ENCODE results near the gene TUBA4A. TPM values are rescaled to one million over a fixed set of nuclear protein-coding genes. Genes with fewer than 3 reads are reported as not detected.

The TUBA4A gene
- total and polyA plus RNA-seq, 2 of the 4 experiments (the other 2 are of a cell fraction), result 21.9 to 35.6 TPM

Small RNA genes lying within 50 kb of the gene (microRNA-seq; reads per million reads assigned to microRNA genes)
- 0 to 2.1 reads per million in 2 experiments for gene MIR153-1 (ENCODE audit: insufficient read depth in 1 of 2, insufficient read length in 1 of 2, unreplicated experiment in 1 of 2)

Small RNA genes lying within 50 kb of the gene (small RNA-seq; reads per million reads assigned to genes)
- 0 to 4.3 (median 0) reads per million in 5 experiments for gene MIR153-1

Other genes starting within 250 kb of the TUBA4A start
- not detected in 2 replicates for gene CFAP65, start 212.4 kb downstream of the TUBA4A start, total RNA-seq (2012; rRNA removed)
- gene CFAP65, start 212.4 kb downstream of the TUBA4A start, polyA plus RNA-seq (2012; rRNA removed), result not detected in 2 replicates
- gene IHH, start 193.0 kb downstream of the TUBA4A start, total RNA-seq (2012; rRNA removed), result not detected in 2 replicates
- not detected in 2 replicates for gene IHH, start 193.0 kb downstream of the TUBA4A start, polyA plus RNA-seq (2012; rRNA removed)
- gene NHEJ1, start 93.1 kb downstream of the TUBA4A start, total RNA-seq (2012; rRNA removed), result 15.3 and 23.1 TPM in 2 replicates
- gene NHEJ1, start 93.1 kb downstream of the TUBA4A start, polyA plus RNA-seq (2012; rRNA removed), result 11.9 and 12.5 TPM in 2 replicates
- under 0.01 and 0.18 TPM in 2 replicates for gene SLC23A3, start 83.9 kb downstream of the TUBA4A start, total RNA-seq (2012; rRNA removed)
- gene SLC23A3, start 83.9 kb downstream of the TUBA4A start, polyA plus RNA-seq (2012; rRNA removed), result 0.43 and 0.65 TPM in 2 replicates
- 11.1 and 11.9 TPM in 2 replicates for gene CNPPD1, start 77.0 kb downstream of the TUBA4A start, total RNA-seq (2012; rRNA removed)
- gene CNPPD1, start 77.0 kb downstream of the TUBA4A start, polyA plus RNA-seq (2012; rRNA removed), result 29.2 and 31.9 TPM in 2 replicates
- 39.2 and 51.1 TPM in 2 replicates for gene RETREG2, start 75.6 kb downstream of the TUBA4A start, total RNA-seq (2012; rRNA removed)
- gene RETREG2, start 75.6 kb downstream of the TUBA4A start, polyA plus RNA-seq (2012; rRNA removed), result 45.1 and 45.2 TPM in 2 replicates
- gene ZFAND2B, start 47.1 kb downstream of the TUBA4A start, total RNA-seq (2012; rRNA removed), result 21.9 and 25.5 TPM in 2 replicates
- gene ZFAND2B, start 47.1 kb downstream of the TUBA4A start, polyA plus RNA-seq (2012; rRNA removed), result 38.3 and 43.0 TPM in 2 replicates
- gene ABCB6, start 35.0 kb downstream of the TUBA4A start, total RNA-seq (2012; rRNA removed), result 10.8 and 12.5 TPM in 2 replicates
- gene ABCB6, start 35.0 kb downstream of the TUBA4A start, polyA plus RNA-seq (2012; rRNA removed), result 24.3 and 24.7 TPM in 2 replicates
- gene ATG9A, start 24.3 kb downstream of the TUBA4A start, total RNA-seq (2012; rRNA removed), result 27.8 and 35.1 TPM in 2 replicates
- 58.3 and 59.7 TPM in 2 replicates for gene ATG9A, start 24.3 kb downstream of the TUBA4A start, polyA plus RNA-seq (2012; rRNA removed)
- 18.3 and 18.6 TPM in 2 replicates for gene ANKZF1, start 24.1 kb downstream of the TUBA4A start, total RNA-seq (2012; rRNA removed)
- 29.1 and 33.8 TPM in 2 replicates for gene ANKZF1, start 24.1 kb downstream of the TUBA4A start, polyA plus RNA-seq (2012; rRNA removed)
- 3.6 and 4.1 TPM in 2 replicates for gene GLB1L, start 8.5 kb downstream of the TUBA4A start, total RNA-seq (2012; rRNA removed)
- gene GLB1L, start 8.5 kb downstream of the TUBA4A start, polyA plus RNA-seq (2012; rRNA removed), result 5.7 and 6.2 TPM in 2 replicates
- 35.0 and 44.4 TPM in 2 replicates for gene STK16, start 8.4 kb downstream of the TUBA4A start, total RNA-seq (2012; rRNA removed)
- 40.3 and 50.1 TPM in 2 replicates for gene STK16, start 8.4 kb downstream of the TUBA4A start, polyA plus RNA-seq (2012; rRNA removed)
- gene TUBA4B, start 675 bp downstream of the TUBA4A start, total RNA-seq (2012; rRNA removed), result not detected in 2 replicates
- gene TUBA4B, start 675 bp downstream of the TUBA4A start, polyA plus RNA-seq (2012; rRNA removed), result not detected in 2 replicates
- 30.6 and 43.0 TPM in 2 replicates for gene DNAJB2, start 25.4 kb upstream of the TUBA4A start, total RNA-seq (2012; rRNA removed)
- gene DNAJB2, start 25.4 kb upstream of the TUBA4A start, polyA plus RNA-seq (2012; rRNA removed), result 45.8 and 50.7 TPM in 2 replicates
- 4.4 and 5.2 TPM in 2 replicates for gene PTPRN, start 55.5 kb upstream of the TUBA4A start, total RNA-seq (2012; rRNA removed)
- 21.4 and 22.0 TPM in 2 replicates for gene PTPRN, start 55.5 kb upstream of the TUBA4A start, polyA plus RNA-seq (2012; rRNA removed)
- not detected in 2 replicates for gene RESP18, start 78.8 kb upstream of the TUBA4A start, total RNA-seq (2012; rRNA removed)
- gene RESP18, start 78.8 kb upstream of the TUBA4A start, polyA plus RNA-seq (2012; rRNA removed), result not detected in 2 replicates
- gene DNPEP, start 134.0 kb upstream of the TUBA4A start, total RNA-seq (2012; rRNA removed), result 74.7 and 89.4 TPM in 2 replicates
- gene DNPEP, start 134.0 kb upstream of the TUBA4A start, polyA plus RNA-seq (2012; rRNA removed), result 74.2 and 75.1 TPM in 2 replicates
- gene DES, start 164.5 kb upstream of the TUBA4A start, total RNA-seq (2012; rRNA removed), result 3.3 and 4.3 TPM in 2 replicates
- 4.0 and 4.9 TPM in 2 replicates for gene DES, start 164.5 kb upstream of the TUBA4A start, polyA plus RNA-seq (2012; rRNA removed)
- gene SPEG, start 180.9 kb upstream of the TUBA4A start, total RNA-seq (2012; rRNA removed), result 6.8 and 7.8 TPM in 2 replicates
- gene SPEG, start 180.9 kb upstream of the TUBA4A start, polyA plus RNA-seq (2012; rRNA removed), result 81.6 and 109 TPM in 2 replicates
- gene GMPPA, start 245.0 kb upstream of the TUBA4A start, total RNA-seq (2012; rRNA removed), result 93.0 and 103 TPM in 2 replicates
- gene GMPPA, start 245.0 kb upstream of the TUBA4A start, polyA plus RNA-seq (2012; rRNA removed), result 124 and 134 TPM in 2 replicates

All from IMR-90 (cell line).